Spleen (tissue), 7 donors: ENCODE data around the gene OST4.

Experiments used
- CTCF ChIP-seq, 11 experiments: fragments of 200-600 bp in 7 of 11; fragments of 450-650 bp in 4 of 11; sonication (generic) in 4 of 11; IDR thresholded peaks in 8 of 11; conservative IDR thresholded peaks in 3 of 11; 1 replicate in 7 of 11; 2 replicates in 4 of 11; pipeline versions ENCODE4 v1.4.0 to v1.8.0; 2016 to 2021; ENCODE audit warnings: antibody characterized with exemption in 11 of 11, inconsistent platforms in 4 of 11, mild to moderate bottlenecking in 1 of 11
- POLR2A ChIP-seq, 3 donors: fragments of 450-650 bp; IDR thresholded peaks; one replicate each; pipeline ENCODE4 v1.5.1; 2017; ENCODE audit warnings: antibody characterized with exemption in 3 of 3, mild to moderate bottlenecking in 1 of 3
- POLR2AphosphoS5 ChIP-seq, 3 donors: sonication (generic); formaldehyde crosslinking; IDR thresholded peaks; one replicate each; pipeline ENCODE4 v1.5.1; 2017; ENCODE audit warnings: antibody characterized with exemption in 3 of 3
- donor health status: DM: no; HTN: no; CAD: no; lungs with moderate emphysema.
- donor health status: DM: no; HTN: no; CAD: no.
- donor health status: DM: no; HTN: no; CAD: no.

GRCh38 chr2:27083410-27084296, 12.2 kb upstream of the OST4 start:
- TF ChIP-seq CTCF (IDR thresholded peaks at IDR 0.05 in 8 of 11, conservative IDR thresholded peaks at IDR 0.05 in 3 of 11), result no peak
- TF ChIP-seq POLR2AphosphoS5 (IDR thresholded peaks at IDR 0.05), result peak in 1 of 3 donors; percentile 24
- no peak for TF ChIP-seq POLR2A (IDR thresholded peaks at IDR 0.05)
